ENCODE measurements around the gene CYP26B1. TPM values are rescaled to one million over a fixed set of nuclear protein-coding genes. Genes with fewer than 3 reads are reported as not detected.

CYP26B1 gene
- total RNA-seq, 4 donors from 2014 or later, result 10.0 to 106 (median 33.0) TPM

GRCh38 chr2:72148837-72149555 is 1.3 kb upstream of the CYP26B1 start:
- TF ChIP-seq CTCF (IDR thresholded peaks at IDR 0.05; ENCODE audit: low read depth), result no peak

GRCh38 chr2:72148003-72148836 is 558 bp upstream of the CYP26B1 start:
- no peak for TF ChIP-seq CTCF (IDR thresholded peaks at IDR 0.05; ENCODE audit: low read depth)

GRCh38 chr2:72146347-72147302 is 1.0 kb downstream of the CYP26B1 start:
- TF ChIP-seq CTCF (IDR thresholded peaks at IDR 0.05; ENCODE audit: low read depth), result no peak

- TF ChIP-seq CTCF (IDR thresholded peaks at IDR 0.05; ENCODE audit: low read depth), result no peak
Observed at GRCh38 chr2:72145658-72146329, 1.9 kb downstream of the CYP26B1 start.

GRCh38 chr2:72145289-72145657 is 2.4 kb downstream of the CYP26B1 start:
- no peak for TF ChIP-seq CTCF (IDR thresholded peaks at IDR 0.05; ENCODE audit: low read depth)

GRCh38 chr2:72144632-72145288 is 2.9 kb downstream of the CYP26B1 start:
- TF ChIP-seq CTCF (IDR thresholded peaks at IDR 0.05; ENCODE audit: low read depth), result no peak

Data from subcutaneous adipose tissue (tissue), 4 donors.